Activated T-helper 1 cell treated with Interleukin-2 at 50 U/mL for 16 hours (primary cell): ENCODE results near the gene LGALS9B.
"Not testable (repeated sequence)": the region's sequence is repeated elsewhere in the genome, so short reads cannot be mapped to it uniquely, and the experiment has no call there.

Experiments
- DNase-seq: peaks from one replicate; pipeline ENCODE4 v3.0.0-alpha.2; 2020; ENCODE audit warnings: low read depth

Gene LGALS9B

DNA sequence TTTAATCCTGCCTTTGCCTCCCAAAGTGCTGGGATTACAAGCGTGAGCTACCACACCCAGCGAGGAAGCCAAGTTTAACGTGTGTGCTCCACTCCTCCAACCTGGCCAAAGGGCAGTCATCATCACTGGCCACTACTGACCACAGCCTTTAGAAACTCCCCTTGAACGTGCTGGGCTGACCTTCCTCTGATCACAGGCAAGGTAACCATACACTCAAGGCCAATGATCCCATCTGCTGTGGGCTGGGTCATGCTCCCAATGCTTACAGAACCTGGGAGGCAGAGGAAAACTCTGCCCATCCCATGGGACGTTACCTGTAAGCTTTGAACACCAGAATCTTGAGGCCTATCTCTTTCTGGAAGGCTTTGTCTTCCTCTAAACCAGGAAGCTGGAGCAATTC, 51.9 kb downstream of the LGALS9B start:
- DNase-seq = not testable (repeated sequence)

DNA sequence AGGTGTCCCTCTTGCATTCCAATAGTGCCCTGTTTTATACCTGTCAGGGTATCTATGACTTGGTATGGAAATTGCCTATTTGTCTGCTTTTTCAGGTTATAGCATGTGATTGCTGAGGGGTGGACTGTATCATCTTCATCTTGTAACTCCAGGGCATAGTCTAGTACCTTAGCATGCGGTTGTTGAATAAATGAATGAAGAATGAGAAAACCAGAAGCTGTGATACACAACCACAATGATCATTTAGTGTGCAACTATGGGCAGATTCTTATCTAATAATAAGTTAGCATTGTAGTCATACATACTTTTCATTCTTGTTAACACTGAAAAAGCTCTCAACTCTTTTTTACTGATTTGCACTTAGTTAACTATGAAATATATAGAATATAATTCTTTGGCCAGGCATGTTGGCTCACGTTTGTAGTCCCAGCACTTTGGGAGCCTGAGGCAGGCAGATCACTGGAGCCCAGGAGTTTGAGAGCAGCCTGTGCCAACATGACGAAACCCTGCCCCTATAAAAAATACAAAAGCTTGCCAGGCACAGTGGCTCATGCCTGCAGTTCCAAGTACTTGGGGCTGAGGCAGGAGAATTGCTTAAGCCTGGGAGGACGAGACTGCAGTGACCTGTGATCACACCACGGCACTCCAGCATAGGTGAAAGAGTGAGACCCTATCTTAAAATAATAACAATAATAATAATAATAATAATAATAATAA, 65.9 kb downstream of the LGALS9B start:
- DNase-seq = not testable (repeated sequence)

DNA sequence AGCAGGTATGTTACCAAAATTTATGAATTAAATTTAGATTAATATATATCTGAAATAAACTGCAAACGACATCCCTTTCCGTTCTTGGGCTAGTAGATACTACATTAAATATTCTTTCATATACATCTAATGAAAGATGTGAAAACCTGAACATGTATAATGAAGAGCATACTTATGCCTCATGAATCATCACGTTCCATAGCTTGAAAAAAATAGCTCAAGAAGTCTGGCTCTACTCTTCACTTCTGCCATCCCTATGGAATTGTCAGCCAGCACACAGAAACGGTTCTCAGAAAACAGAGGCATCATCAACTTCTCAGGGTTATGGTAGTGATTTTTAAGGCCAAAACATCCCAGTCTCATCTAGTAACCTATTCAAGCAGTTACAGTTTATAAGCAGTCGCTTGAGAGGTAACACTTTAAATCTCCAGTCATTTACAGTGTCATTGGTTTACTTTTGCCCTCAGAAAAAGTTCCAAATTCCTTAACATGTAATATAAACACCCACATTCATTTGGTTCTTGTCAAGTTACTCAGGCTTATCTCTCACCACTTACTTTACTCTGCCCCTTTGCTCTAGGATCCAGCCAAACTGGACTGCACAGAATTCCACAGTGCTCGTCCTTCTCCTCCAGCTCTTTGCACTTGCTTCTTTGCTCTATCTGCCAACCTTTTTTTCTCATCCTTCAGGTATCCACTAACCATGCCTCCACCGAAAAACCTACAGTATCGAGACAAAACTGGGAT, 66.6 kb downstream of the LGALS9B start:
- DNase-seq = not testable (repeated sequence)
